GM11168 (cell line): Measurements from ENCODE around the gene EXOC2.

Experiments
- in situ Hi-C: fragments of 300-500 bp; cut with MboI; formaldehyde crosslinking; loops from one replicate; pipeline ENCODE4 v1.12.0; 2022; ENCODE audit warnings: low sequenced_read_pairs; ENCODE audit not compliant: unreplicated experiment

The EXOC2 gene

DNA sequence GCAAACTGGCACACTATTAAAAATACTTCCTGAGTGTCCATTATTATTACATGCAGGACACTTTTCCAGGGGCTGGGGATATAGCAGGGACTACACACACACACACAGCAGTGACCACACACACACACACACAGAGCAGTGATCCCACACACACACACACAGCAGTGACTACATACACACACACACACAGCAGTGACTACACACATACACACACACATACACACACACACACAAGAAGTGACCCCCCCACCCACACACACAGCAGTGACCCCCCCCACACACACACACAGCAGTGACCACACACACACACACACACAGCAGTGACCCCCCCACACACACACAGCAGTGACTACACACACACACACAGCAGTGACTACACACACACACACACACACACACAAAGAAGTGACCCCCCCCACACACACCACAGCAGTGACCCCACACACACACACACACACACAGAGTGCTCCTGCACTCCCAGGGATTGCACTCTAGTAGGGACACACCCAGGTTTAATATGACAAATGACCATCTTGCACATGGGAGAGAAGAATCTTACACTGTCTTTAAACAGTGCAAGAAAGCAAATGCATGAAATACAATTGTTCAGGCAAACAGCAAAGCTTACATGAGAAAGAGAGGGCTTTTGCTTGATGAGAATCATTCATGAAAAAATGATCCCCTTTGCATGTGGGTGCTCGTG is 185.9 kb downstream of the EXOC2 start:
- in situ Hi-C loops, result no loop called here

DNA sequence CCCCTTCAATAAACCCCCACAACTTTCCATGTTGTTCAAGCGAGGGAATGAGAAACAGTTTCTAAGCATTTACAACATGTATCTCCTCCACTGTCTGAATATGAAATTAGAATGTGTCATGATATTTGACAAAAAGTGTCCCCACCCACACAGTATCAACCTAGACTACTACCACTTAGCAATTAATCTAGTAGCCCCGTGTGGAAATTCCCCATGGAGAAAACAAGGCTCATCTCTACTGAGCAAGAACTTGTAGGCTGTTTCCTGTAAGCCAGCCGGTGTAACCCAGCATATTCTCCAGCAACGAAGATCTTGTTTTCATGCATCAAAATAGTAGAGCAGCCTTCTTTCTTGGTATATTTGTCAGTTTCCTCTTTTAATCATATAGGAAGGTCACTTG is 186.4 kb downstream of the EXOC2 start:
- in situ Hi-C loops, result no loop called here

DNA sequence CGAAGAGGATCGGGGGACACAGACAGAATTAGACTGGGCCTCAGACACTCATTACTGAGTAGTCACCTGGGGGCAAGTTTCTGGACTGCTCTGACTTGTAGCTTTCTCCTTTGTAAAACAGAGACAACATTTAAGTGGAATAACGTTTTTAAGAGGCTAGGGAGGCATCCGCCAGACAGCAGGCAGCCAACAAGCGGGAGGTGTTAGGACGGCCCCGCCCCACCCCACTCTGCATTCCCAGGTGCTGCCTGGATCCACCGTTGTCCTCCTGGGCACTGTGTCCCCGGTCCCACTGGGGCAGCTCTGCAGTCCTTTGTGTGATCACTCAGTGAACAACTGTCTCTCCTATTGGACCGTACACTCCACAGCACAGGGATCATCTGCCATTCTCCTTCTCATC is 187.6 kb downstream of the EXOC2 start:
- in situ Hi-C loops, result no loop called here

DNA sequence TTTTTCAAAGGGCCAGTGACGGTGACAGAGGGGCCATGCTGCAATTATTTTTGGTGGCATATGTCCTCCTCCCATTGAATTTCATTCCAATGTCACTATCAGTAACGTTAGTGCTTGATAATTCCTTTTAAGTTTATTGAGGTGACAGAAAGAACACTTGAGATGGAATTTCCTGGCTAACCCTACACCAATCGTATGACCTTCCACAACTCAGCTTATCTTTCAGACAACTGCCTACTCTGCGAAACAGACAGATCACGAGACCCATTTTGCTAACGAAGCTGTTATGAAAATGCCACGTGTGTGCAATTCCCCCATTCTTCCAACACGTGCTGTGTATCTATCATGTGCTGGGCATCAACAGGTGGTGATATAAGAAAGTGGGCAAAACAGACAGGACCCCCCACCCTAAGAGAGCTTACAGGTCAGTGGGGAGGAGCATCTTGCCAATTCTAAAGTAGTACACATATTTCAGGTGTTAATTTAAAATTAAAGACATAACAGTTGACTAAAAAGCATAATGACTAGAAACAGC is 188.4 kb downstream of the EXOC2 start:
- in situ Hi-C loops, result no loop called here

DNA sequence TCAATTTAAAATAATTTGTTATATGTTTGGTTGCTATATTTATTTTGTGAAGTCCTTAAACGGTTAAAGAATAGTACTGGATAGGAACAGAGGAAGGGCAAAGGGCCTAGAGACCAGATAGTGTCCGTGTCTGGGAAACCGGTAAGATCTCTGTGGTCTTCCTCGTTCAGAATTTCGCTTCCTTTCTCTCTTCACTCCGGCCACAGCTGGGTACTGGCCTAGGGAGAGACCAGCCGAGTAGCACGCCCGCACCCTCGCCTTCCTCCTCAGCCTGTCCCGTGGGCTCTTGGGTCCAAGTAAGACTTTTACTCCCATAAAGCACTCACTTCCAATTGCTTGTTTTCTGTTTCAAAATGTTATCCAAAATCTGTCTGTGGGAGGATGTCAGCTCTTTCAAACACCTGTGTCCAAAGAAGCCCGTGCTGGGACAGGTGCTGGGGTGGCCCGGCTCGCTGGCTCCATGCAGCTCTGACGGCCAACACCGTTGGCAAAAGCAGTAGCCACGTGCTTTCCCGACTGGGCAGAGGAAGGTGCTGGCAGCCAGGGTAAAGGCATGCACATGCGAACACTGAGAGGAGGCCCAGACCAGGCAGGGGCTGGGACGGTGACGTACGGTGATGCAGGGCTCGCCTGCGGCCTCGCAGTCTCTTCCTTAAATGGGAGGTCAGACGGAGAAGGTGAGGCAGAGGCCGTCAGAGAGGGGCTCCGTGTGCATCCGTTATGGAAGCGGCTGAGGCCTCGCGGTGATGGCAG is 189.2 kb downstream of the EXOC2 start:
- in situ Hi-C loops, result no loop called here

DNA sequence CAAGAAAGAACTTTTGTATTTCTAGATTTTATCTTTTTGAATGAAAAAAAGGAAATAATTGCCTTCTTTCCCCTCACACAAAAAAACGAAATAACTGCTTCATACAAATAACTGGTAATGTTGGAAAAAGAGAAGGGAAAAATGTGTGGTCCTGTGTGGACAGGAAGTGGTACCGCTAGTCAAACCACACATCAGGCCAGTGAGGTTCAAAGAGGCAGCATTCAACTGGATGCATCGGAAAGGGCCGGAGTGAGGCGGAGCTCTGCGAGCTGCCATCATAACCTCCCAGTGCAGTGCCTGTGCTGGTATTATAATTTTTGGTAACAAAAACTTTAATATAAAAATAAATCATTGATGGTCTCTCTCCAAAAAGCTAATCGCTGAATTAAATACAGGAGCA is 190.2 kb downstream of the EXOC2 start:
- in situ Hi-C loops, result no loop called here

DNA sequence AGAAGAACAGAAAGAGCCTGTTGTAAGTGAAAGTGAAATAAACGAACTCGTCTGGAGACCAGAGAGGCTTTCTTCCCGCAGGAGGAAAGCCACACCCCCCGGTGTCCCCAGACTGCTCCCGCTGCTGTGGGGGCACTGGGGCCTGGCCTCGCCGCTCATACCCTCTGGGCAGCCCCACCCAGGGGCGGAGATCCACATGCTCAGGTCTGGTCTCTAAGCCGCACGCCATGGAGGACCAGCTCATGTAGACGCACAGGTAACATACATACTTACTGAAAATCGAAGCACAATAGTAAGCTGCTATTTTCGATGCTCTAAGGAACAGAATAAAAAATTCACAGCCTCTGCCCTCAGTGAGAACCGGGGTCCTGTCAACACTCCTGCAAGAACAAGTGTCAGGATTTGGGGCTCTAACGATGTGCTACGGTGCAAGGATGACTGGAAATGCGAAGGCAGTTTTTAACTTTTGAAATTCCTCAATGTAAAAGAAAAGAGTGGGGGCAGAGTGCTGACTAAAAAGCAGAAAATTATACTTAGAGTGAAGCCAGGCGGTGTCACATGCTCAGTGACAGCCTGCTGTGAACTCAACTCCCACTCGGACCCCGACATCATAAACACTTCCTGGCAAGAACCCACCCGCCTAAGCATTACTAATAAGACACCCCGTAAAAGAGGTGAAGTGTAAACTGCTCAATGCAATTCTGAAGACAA is 190.9 kb downstream of the EXOC2 start:
- in situ Hi-C loops, result no loop called here

DNA sequence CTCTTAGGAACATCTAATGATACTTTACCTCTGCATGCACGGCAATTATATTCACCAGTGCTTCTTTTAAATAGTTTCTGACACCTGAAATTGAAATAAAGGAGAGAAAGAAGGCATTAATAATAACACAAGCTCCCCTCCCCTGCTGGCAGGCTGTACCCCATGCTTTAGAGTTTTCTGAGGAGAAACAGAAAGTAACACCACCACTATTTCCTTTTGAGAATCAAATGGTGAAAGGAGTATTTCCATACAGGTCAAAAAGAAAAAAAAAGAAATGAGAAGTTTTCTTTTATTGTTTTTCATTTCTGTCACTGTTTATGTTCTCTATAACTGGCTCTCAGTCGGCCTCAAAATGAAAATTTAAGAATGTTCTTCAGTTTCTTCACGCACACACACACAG is 193.3 kb downstream of the EXOC2 start:
- in situ Hi-C loops, result no loop called here

DNA sequence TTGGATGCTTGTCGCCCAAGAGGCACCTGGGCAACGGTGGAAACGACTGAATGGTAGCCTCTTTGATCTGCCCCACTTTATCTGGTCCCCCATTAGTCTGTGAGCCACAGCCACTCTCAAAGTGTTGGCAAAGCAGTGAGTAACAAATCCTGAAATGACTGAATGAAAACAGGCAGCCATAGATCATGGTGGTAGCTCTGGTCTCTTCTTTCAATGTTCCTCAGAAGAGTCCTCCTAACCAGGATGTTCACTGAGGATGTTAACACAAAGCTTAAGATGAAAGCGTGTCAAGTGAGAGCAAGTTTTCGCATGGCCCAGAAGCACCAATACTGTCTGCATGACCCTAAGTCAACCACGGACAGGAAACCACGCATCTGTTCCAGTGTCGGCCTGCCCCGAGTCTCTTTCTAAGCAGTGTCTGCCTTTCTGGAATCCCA is 194.1 kb downstream of the EXOC2 start:
- in situ Hi-C loops, result no loop called here

DNA sequence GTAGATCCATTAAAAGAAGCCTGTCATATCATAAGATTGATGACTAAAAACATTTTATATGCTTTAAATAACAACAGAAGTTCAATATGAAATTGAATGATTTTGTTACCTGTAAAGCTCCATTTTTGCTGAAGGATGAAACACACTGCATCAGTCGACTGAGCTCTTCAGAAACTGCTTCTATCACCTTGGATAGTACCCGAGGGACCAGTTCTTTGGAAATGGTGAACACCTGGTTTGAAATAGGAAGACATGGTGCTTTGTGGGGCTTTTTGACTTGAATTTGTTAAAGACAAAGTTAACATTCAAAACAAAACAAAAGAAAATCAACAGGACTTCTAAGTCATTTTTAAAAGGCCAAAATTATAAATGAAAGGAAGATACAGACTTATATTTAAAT is 195.7 kb downstream of the EXOC2 start:
- in situ Hi-C loops, result no loop called here

DNA sequence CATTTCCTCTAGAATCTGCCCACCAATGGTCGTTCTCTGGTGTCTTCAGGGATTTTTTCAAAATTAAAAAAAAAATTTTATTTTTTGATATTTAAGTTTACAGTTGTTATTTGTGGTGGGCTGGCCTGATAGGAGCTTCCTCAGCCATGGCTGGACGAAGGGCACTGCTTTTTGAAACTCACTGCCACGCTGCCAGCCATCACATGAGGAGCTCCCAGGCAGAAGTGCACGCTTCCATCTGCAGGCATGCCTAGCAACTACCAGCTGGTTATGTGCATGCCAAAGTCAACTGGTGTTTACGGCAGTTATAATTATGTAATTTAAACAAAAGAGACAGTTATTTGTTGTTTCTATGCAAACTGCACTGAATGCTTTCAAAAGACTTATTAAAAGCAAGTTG is 196.3 kb downstream of the EXOC2 start:
- in situ Hi-C loops, result no loop called here

DNA sequence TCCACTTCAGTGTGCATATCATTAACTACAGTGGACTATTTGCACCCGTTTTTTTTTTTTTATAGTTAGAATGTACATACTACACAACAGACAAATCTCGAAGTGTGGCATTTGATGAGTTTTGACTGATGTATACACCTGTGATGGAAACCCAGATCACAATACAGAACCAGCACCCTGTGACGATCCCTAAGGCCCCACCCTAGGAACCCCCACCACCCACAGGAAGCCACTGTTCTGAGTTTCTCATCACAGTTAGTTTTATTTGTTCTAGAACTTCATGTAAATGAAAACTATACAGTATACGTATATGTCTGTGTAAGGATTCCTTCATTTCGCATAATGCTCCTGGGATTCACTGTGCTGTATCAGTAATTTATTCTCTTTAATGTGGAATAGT is 198.5 kb downstream of the EXOC2 start:
- in situ Hi-C loops, result no loop called here

DNA sequence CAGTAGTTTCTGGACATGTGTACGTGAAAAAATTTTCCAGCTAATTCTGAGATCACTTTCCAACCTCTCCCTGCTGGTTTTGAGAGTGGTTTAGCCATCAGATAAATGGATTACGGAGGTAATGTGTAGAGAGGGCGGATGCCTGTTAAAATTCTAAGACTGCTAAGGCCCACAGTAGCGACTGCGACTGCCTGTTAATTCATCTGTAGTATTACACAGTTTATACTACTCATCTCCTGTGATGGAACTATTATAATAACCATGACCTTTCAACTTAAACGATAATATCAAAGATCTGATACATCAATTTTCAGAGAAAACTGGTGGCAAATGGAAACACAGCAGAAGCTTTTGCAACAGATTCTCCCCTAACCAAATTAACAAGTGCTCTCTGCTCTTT is 199.1 kb downstream of the EXOC2 start:
- in situ Hi-C loops, result no loop called here

DNA sequence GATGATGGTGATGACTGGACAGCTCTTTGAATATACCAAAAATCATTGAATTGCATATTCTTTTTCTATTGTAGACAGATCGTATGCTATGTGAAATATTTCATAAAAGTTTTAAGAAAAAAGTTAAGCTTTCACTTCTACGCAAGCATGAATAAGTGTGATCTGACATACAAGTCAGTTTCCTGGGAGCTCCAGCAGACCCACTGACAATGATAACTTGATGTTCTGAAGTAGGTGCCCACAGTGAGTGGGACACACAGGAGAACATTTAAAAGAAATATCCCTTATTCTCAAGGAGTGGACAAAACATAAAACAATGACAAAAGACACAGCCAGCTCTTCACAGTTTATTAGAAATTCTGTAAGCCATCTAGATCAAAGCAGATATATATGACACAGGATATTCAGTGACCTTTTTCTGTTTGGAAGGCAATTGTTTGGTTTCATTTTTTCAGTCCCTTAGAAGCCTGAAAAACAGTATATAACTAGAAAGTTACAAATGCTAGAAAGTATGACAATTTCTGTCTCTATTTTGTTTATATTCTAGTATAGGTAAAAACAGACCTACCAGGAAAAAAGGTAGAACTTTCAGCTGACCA is 200.0 kb downstream of the EXOC2 start:
- in situ Hi-C loops, result no loop called here

DNA sequence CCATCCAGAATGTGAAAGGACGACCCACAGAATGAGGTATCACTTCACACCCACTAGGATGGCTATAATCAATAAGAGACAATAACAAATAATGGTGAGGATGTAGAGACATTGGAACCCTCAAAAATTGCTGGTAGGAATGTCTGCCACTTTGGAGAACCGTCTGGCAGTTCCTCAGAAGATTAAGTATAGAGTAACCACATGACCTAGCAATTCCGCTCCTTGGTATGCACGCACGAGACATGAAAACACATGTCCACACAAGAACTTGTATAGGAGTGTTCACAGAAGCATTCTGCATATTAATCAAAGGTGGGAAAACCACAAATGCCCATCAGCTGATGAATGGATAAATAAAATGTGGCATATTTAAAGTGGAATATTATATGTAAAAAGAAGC is 200.8 kb downstream of the EXOC2 start:
- in situ Hi-C loops, result no loop called here

DNA sequence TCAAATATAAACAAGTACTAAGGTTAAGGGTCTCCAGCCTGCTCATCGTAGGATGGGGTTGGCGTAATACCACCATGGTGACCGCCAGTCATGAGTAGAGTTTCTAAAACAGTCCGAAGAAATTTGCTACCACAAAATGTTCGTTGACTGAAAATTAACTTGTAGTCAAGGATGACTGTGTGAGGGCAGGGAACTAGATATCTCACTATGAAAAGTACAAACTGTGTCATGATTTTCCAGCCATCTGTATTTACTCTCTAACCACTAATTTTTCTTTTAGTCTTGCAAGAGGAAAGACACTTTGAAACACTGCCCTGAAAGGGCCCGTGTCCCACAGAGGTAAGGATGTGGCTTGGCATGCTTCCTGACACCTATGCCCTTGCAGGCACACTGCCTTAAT is 201.7 kb downstream of the EXOC2 start:
- in situ Hi-C loops, result no loop called here

DNA sequence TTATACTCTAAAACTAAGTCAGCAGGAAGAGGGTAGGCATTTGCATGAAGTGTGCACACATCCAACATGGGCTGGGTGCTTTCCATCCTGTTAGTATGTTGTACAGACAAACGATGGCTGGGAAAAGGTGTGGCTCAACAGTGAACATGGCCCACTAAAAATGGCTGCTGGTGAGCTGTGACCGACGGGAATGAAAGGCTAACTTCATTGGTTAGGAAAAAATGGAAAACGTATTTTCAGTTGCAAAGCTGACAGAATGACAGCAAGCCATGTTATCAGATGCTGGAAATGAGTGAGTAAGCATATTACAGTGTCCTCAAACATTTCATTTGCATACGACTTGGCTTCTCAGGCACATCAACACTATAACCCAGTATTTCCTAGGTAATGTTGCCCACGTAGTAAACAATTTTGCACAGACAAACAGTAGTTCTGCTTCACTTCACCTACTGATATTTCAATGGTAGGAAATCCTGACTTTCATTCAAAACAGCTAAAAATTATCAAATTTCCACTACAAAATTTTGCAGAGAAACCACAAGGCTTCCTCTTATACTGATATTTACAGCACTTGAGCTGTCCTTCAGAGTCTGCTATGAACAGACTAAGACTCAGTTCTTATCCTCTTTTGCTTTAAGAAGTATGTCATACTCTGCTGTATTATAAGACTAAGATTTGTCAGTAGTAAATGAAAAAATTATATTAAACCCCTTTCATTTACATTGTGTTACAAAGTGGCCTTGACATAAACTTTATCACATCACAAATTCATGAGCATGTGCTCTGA is 202.5 kb downstream of the EXOC2 start:
- in situ Hi-C loops, result no loop called here

DNA sequence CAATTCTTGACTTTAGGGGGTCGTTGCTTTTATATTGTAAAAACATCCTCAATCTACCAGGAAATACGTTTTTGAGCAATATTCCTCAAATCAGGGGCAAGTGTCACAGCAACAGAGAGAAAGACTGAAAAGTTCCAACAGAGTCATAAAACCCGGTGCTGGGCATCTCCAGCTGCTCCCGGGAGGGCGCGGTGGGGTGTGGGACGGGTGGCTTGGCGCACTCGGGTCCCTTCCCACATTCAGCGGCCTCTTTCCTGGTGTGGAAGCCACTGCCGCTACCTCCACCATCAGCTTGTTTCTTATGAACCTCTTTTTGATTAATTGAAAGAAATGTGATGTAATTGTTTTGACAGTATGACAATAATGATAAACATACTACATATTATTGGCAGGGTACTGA is 203.2 kb downstream of the EXOC2 start:
- in situ Hi-C loops, result no loop called here

DNA sequence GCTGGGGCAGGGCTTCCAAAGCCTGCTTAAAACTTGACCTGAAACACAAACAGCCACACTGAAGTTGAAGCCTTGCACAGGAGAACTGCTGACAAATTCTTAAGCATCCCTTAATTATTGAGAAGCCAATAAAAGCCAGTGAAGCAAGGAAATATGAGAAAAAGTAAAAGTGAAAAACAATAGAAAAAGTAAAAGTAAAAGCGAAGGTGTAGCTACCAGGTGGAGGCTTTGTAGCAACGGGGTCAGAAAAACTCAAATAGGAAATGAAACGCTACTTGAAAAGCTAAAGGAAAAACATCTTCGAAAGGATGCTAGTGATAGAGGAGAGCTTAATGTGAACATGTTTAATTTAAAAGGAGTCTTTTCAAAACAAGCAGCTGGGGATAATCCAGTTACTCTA is 203.9 kb downstream of the EXOC2 start:
- in situ Hi-C loops, result no loop called here

DNA sequence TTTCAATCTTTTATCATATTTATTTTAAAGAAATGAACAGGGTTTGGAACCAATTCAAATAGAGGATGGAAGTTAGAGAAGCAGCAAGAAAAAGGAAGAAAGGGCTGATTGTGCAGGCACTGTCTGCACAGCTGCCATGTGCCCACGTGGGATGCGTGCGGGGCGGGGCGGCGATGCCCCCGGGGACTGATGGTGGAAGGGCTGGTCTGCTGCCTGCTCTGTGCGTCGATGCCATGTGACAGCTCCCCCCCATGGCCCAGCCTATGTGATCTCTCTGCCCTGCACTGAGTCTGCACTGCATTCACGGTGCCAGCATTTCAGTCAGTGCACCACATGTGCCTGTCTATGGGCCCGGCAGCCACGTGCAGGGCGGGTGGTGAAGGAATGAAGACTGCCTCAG is 205.0 kb downstream of the EXOC2 start:
- in situ Hi-C loops, result no loop called here
